HepG2 (cell line): Measurements from ENCODE around the gene OR2B2. TPM values are rescaled to one million over a fixed set of nuclear protein-coding genes. Genes with fewer than 3 reads are reported as not detected.
A peak's percentile ranks its signal among the peaks of the same experiment; 100 is the strongest.

Experiments
- DMAP1 ChIP-seq: IDR thresholded peaks from 2 replicates; pipeline ENCODE4 v1.6.1; 2016
- GLMP ChIP-seq: sonication (generic); formaldehyde crosslinking; IDR thresholded peaks from 2 replicates; pipeline ENCODE4 v1.9.0; 2021; ENCODE audit warnings: missing genetic modification reagents, mild to moderate bottlenecking, borderline replicate concordance
- HNRNPK ChIP-seq: fragments of 200-400 bp; formaldehyde crosslinking; IDR thresholded peaks from 2 replicates; pipeline ENCODE4 v1.6.1; 2018; ENCODE audit warnings: low read length, low read depth, moderate library complexity, mild to moderate bottlenecking; ENCODE audit not compliant: poor library complexity, severe bottlenecking
- NR2C2 ChIP-seq: sonication (generic); formaldehyde crosslinking; IDR thresholded peaks from 2 replicates; pipeline ENCODE4 v1.4.0; 2020; ENCODE audit warnings: missing genetic modification reagents, mild to moderate bottlenecking, moderate library complexity, borderline replicate concordance
- PRDM15 ChIP-seq: sonication (generic); formaldehyde crosslinking; IDR thresholded peaks from 2 replicates; pipeline ENCODE4 v1.4.0; 2020; ENCODE audit warnings: missing genetic modification reagents
- SATB2 ChIP-seq: sonication (generic); formaldehyde crosslinking; IDR thresholded peaks from 2 replicates; pipeline ENCODE4 v1.5.0; 2020; ENCODE audit warnings: missing genetic modification reagents
- SP4 ChIP-seq: sonication (generic); formaldehyde crosslinking; IDR thresholded peaks from 2 replicates; pipeline ENCODE4 v1.8.1; 2023; ENCODE audit warnings: mild to moderate bottlenecking, missing genetic modification reagents
- TCF12 ChIP-seq, 2 experiments: fragments of 450-650 bp in 1 of 2; sonication (generic) in 1 of 2; formaldehyde crosslinking in 1 of 2; IDR thresholded peaks; 2 replicates each; pipeline versions ENCODE4 v1.6.1 to v1.8.0; 2017 to 2022; ENCODE audit warnings: antibody characterized with exemption in 1 of 2, mild to moderate bottlenecking in 1 of 2, missing genetic modification reagents in 1 of 2, moderate library complexity in 1 of 2
- TIGD3 ChIP-seq: sonication (generic); formaldehyde crosslinking; IDR thresholded peaks from 2 replicates; pipeline ENCODE4 v1.5.1; 2020; ENCODE audit warnings: mild to moderate bottlenecking, missing genetic modification reagents, borderline replicate concordance
- ZNF512B ChIP-seq: sonication (generic); formaldehyde crosslinking; IDR thresholded peaks from 2 replicates; pipeline ENCODE4 v1.5.1; 2020; ENCODE audit warnings: missing genetic modification reagents, mild to moderate bottlenecking, borderline replicate concordance
- ZNF530 ChIP-seq: sonication (generic); formaldehyde crosslinking; IDR thresholded peaks from 2 replicates; pipeline ENCODE4 v1.5.0; 2020; ENCODE audit warnings: low read depth, mild to moderate bottlenecking, missing genetic modification reagents
- ZNF567 ChIP-seq: sonication (generic); formaldehyde crosslinking; IDR thresholded peaks from 2 replicates; pipeline ENCODE4 v1.8.1; 2023; ENCODE audit warnings: mild to moderate bottlenecking, missing genetic modification reagents, borderline replicate concordance
- ZNF569 ChIP-seq: sonication (generic); formaldehyde crosslinking; IDR thresholded peaks from 2 replicates; pipeline ENCODE4 v1.5.0; 2020; ENCODE audit warnings: mild to moderate bottlenecking, missing genetic modification reagents, moderate library complexity, borderline replicate concordance
- ZNF639 ChIP-seq: conservative IDR thresholded peaks from 2 replicates; pipeline ENCODE4 v1.6.1; 2018; ENCODE audit warnings: missing genetic modification reagents
- ZNF652 ChIP-seq: IDR thresholded peaks from 2 replicates; pipeline ENCODE4 v1.6.1; 2016; ENCODE audit warnings: low read depth, borderline replicate concordance
- ZNF777 ChIP-seq: sonication (generic); formaldehyde crosslinking; IDR thresholded peaks from 2 replicates; pipeline ENCODE4 v1.4.0; 2020; ENCODE audit warnings: missing genetic modification reagents
- polyA plus RNA-seq, 8 experiments: library from polyadenylated mRNA; depleted of rRNA in 3 of 8; stranded (reverse) in 7 of 8; unstranded in 1 of 8; fragments of >200 nt; fragmentation: Illumina TruSeq in 4 of 8; extraction: Trizol in 4 of 8; gene quantifications; 2 replicates each; pipeline versions ENCODE4 v1.2.1 to v1.2.3, GENCODE V29; 2011 to 2016; ENCODE audit warnings: low read depth in 4 of 8, missing spikeins in 1 of 8, mixed read lengths in 1 of 8; ENCODE audit not compliant: insufficient read depth in 1 of 8
- total RNA-seq, 5 experiments: library from RNA; depleted of rRNA; stranded (reverse); fragments of >200 nt; fragmentation: Illumina TruSeq; extraction: Trizol; gene quantifications; 2 replicates each; pipeline ENCODE4 v1.2.3, GENCODE V29; 2016; ENCODE audit warnings: low read depth in 1 of 5

The OR2B2 gene
- total and polyA plus RNA-seq, 2 of the 13 experiments (the other 11 are each of a cell fraction or from before 2014, with no cell fraction given): not detected

GRCh38 chr6:27902335-27903314 is 9.6 kb downstream of the OR2B2 start (continued):
- TF ChIP-seq ZNF569 (CRISPR knock-in tag) (no peak), TIGD3 (no peak), TCF12 (IDR thresholded peaks at IDR 0.05) (no peak), TCF12 (CRISPR knock-in tag; IDR thresholded peaks at IDR 0.05) (no peak), PRDM15 (CRISPR knock-in tag) (peak; percentile 60; the same call in 1 of the 2 replicates), SATB2 (CRISPR knock-in tag) (no peak), ZNF567 (CRISPR knock-in tag) (0 out of 2 replicates have a peak, but pooled peaks have one; percentile 73), ZNF652 (CRISPR knock-in tag) (0 out of 2 replicates have a peak, but pooled peaks have one; percentile 16), ZNF512B (CRISPR knock-in tag) (peak; percentile 91; the same call in 1 of the 2 replicates), ZNF777 (CRISPR knock-in tag) (no peak), HNRNPK (no peak), SP4 (0 out of 2 replicates have a peak, but pooled peaks have one; percentile 66), GLMP (CRISPR knock-in tag) (no peak), NR2C2 (no peak; the same call in 1 of the 2 replicates), DMAP1 (CRISPR knock-in tag) (0 out of 2 replicates have a peak, but pooled peaks have one; percentile 28), ZNF530 (CRISPR knock-in tag) (no peak), ZNF639 (CRISPR knock-in tag) (peak; percentile 76)
